Neural cell (in vitro differentiated cells): Measurements from ENCODE around the gene SYCE1L. TPM values are rescaled to one million over a fixed set of nuclear protein-coding genes. Genes with fewer than 3 reads are reported as not detected.

Experiments
- H2AFZ ChIP-seq: fragments of 200-600, 300-800 bp; sonication (generic), shearing (Covaris generic); 2 replicates; pipeline ENCODE4 v1.6.0; 2014; ENCODE audit warnings: low read depth, mild to moderate bottlenecking, antibody characterized with exemption, low read length, moderate library complexity
- H3F3A ChIP-seq: fragments of 200-600 bp; shearing (Covaris generic); 2 replicates; pipeline ENCODE4 v1.6.1; 2016; ENCODE audit warnings: mild to moderate bottlenecking, moderate library complexity, mixed read lengths, antibody characterized with exemption, low read length; ENCODE audit not compliant: insufficient read depth, poor library complexity, severe bottlenecking
- H3K27ac ChIP-seq: fragments of 200-600, 300-800 bp; sonication (generic), shearing (Covaris generic); 2 replicates; pipeline ENCODE4 v1.5.1; 2014; ENCODE audit warnings: mild to moderate bottlenecking, low read length, moderate library complexity
- H3K27me3 ChIP-seq: fragments of 300-800, 200-600 bp; sonication (generic), shearing (Covaris generic); 2 replicates; pipeline ENCODE4 v1.6.0; 2014; ENCODE audit warnings: mild to moderate bottlenecking, low read depth, low read length, moderate library complexity; ENCODE audit not compliant: insufficient read depth
- H3K36me3 ChIP-seq: fragments of 300-800, 200-600 bp; sonication (generic), shearing (Covaris generic); 2 replicates; pipeline ENCODE4 v1.5.1; 2014; ENCODE audit warnings: mild to moderate bottlenecking, antibody characterized with exemption, low read length, moderate library complexity; ENCODE audit not compliant: insufficient read depth
- H3K4me2 ChIP-seq: fragments of 300-800, 200-600 bp; sonication (generic), shearing (Covaris generic); 2 replicates; pipeline ENCODE4 v1.6.0; 2014; ENCODE audit warnings: mild to moderate bottlenecking, low read length
- H3K4me3 ChIP-seq: fragments of 300-800, 200-600 bp; sonication (generic), shearing (Covaris generic); 2 replicates; pipeline ENCODE4 v1.5.1; 2014; ENCODE audit warnings: mild to moderate bottlenecking, low read length, moderate library complexity
- H3K79me2 ChIP-seq: fragments of 200-600 bp; shearing (Covaris generic); replicated peaks from 2 replicates; pipeline ENCODE4 v1.6.0; 2014; ENCODE audit warnings: mild to moderate bottlenecking, low read length, moderate library complexity; ENCODE audit not compliant: insufficient read depth
- H3K9ac ChIP-seq: fragments of 300-800, 200-600 bp; sonication (generic), shearing (Covaris generic); 2 replicates; pipeline ENCODE4 v1.6.1; 2016; ENCODE audit warnings: mild to moderate bottlenecking, low read length, mixed read lengths
- H3K9me2 ChIP-seq: fragments of 200-600 bp; shearing (Covaris generic); 2 replicates; pipeline ENCODE4 v1.6.1; 2016; ENCODE audit warnings: mild to moderate bottlenecking, low read length, mixed read lengths; ENCODE audit not compliant: insufficient read depth
- H3K9me3 ChIP-seq: fragments of 200-600, 300-800 bp; sonication (generic), shearing (Covaris generic); 2 replicates; pipeline ENCODE4 v1.6.1; 2016; ENCODE audit warnings: mild to moderate bottlenecking, mixed run types, low read length, moderate library complexity, mixed read lengths
- H4K20me1 ChIP-seq: fragments of 200-600 bp; shearing (Covaris generic); 2 replicates; pipeline ENCODE4 v1.6.1; 2016; ENCODE audit warnings: mild to moderate bottlenecking, mixed run types; ENCODE audit not compliant: insufficient read depth
- EP300 ChIP-seq: fragments of 450-650 bp; conservative IDR thresholded peaks from 2 replicates; pipeline ENCODE4 v1.6.1; 2014; ENCODE audit warnings: antibody characterized with exemption, mild to moderate bottlenecking, moderate library complexity; ENCODE audit not compliant: poor library complexity, severe bottlenecking
- EZH2 ChIP-seq: fragments of 200-600, 300-800 bp; shearing (Covaris generic), sonication (generic); IDR thresholded peaks from 2 replicates; pipeline ENCODE4 v1.6.1; 2014; ENCODE audit warnings: antibody characterized with exemption, low read length, borderline replicate concordance, mild to moderate bottlenecking; ENCODE audit not compliant: insufficient read depth, poor library complexity, severe bottlenecking
- MXI1 ChIP-seq: fragments of 450-650 bp; conservative IDR thresholded peaks from 2 replicates; pipeline ENCODE4 v1.6.1; 2014; ENCODE audit warnings: antibody characterized with exemption, mild to moderate bottlenecking; ENCODE audit not compliant: poor library complexity, severe bottlenecking
- POLR2AphosphoS5 ChIP-seq: IDR thresholded peaks from 2 replicates; pipeline ENCODE4 v1.6.1; 2012
- RAD21 ChIP-seq: fragments of 450-650 bp; conservative IDR thresholded peaks from 2 replicates; pipeline ENCODE4 v1.6.1; 2014; ENCODE audit warnings: antibody characterized with exemption, mild to moderate bottlenecking, moderate library complexity
- SMC3 ChIP-seq: fragments of 450-650 bp; conservative IDR thresholded peaks from 2 replicates; pipeline ENCODE4 v1.6.1; 2014; ENCODE audit warnings: antibody characterized with exemption, mild to moderate bottlenecking, moderate library complexity; ENCODE audit not compliant: poor library complexity
- TAF1 ChIP-seq: IDR thresholded peaks from 2 replicates; pipeline ENCODE4 v1.6.1; 2012; ENCODE audit warnings: low read depth
- polyA plus RNA-seq: library from polyadenylated mRNA; depleted of rRNA; stranded (reverse); fragments of >200 nt; gene quantifications from 2 replicates; pipeline ENCODE4 v1.2.3, GENCODE V29; 2014
- TF ChIP-seq, protein P1 (sequence below): IDR thresholded peaks from 2 replicates; pipeline ENCODE4 v1.6.1; 2012; ENCODE audit warnings: borderline replicate concordance
- TF ChIP-seq, protein P2 (sequence below): fragments of 450-650 bp; IDR thresholded peaks from 2 replicates; pipeline ENCODE4 v1.5.1; 2014; ENCODE audit warnings: antibody characterized with exemption, mild to moderate bottlenecking, moderate library complexity; ENCODE audit not compliant: poor library complexity, severe bottlenecking

The SYCE1L gene
- polyA plus RNA-seq, 1 donor from 2014 or later = 1.7 TPM

DNA sequence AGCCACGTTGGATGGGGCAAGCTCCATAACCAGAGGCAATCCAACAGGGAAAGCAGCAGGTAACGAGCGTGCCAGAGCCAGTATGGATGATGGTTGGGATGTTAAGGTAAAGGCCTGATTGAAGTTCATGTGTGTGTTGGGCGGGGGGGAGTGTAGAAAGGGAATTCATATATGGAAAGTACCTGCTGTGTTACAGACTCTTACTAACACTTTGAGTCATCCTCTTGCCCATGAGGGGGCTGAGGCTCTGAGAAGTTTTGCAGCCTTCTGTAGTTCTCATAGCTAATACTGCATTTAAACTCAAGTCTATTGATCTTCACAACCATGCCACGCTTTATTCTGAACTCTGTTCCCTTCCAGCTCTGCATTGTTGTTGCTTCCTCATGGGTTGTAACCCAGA lies 28.5 kb downstream of the SYCE1L start:
- no peaks in the 10 kb centered on the region for H3F3A ChIP-seq

DNA sequence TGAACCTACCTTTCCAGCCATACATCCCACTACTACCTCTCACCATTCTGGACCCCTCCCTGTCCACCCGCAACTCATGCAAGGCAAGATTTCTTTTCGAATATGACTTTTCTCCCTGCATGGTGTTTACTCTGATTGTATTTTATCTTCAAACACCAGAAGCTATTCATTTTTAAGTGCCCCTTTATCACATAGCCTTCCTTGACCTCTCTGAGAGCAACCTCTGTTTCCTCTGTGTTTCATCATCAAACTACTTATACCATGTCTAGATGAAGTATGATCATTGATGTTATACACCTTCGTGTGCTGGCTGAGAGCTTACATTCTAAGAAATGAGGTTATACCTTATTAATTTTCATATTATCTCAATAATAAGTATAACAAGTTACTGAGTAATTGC lies 31.8 kb downstream of the SYCE1L start:
- Histone ChIP-seq H3K4me2 (no peak overlapping the region), H3F3A (no peaks in the 10 kb centered on the region), H4K20me1 (no peaks in the 10 kb centered on the region), H2AFZ (no peak overlapping the region), H3K9me3 (no peaks in the 10 kb centered on the region), H3K9me2 (no peaks in the 10 kb centered on the region), H3K27me3 (no peaks in the 10 kb centered on the region), H3K27ac (no peak overlapping the region), H3K4me3 (no peak overlapping the region), H3K79me2 (no peaks in the 10 kb centered on the region), H3K9ac (no peak overlapping the region), H3K36me3 (no peaks in the 10 kb centered on the region)
- TF ChIP-seq SMC3 (no peak), POLR2AphosphoS5 (no peak), RAD21 (no peak), TAF1 (no peak), EZH2 (no peak), EP300 (no peak), MXI1 (no peak)
- TF ChIP-seq, protein P1, sequence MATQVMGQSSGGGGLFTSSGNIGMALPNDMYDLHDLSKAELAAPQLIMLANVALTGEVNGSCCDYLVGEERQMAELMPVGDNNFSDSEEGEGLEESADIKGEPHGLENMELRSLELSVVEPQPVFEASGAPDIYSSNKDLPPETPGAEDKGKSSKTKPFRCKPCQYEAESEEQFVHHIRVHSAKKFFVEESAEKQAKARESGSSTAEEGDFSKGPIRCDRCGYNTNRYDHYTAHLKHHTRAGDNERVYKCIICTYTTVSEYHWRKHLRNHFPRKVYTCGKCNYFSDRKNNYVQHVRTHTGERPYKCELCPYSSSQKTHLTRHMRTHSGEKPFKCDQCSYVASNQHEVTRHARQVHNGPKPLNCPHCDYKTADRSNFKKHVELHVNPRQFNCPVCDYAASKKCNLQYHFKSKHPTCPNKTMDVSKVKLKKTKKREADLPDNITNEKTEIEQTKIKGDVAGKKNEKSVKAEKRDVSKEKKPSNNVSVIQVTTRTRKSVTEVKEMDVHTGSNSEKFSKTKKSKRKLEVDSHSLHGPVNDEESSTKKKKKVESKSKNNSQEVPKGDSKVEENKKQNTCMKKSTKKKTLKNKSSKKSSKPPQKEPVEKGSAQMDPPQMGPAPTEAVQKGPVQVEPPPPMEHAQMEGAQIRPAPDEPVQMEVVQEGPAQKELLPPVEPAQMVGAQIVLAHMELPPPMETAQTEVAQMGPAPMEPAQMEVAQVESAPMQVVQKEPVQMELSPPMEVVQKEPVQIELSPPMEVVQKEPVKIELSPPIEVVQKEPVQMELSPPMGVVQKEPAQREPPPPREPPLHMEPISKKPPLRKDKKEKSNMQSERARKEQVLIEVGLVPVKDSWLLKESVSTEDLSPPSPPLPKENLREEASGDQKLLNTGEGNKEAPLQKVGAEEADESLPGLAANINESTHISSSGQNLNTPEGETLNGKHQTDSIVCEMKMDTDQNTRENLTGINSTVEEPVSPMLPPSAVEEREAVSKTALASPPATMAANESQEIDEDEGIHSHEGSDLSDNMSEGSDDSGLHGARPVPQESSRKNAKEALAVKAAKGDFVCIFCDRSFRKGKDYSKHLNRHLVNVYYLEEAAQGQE = no peak
- TF ChIP-seq, protein P2, sequence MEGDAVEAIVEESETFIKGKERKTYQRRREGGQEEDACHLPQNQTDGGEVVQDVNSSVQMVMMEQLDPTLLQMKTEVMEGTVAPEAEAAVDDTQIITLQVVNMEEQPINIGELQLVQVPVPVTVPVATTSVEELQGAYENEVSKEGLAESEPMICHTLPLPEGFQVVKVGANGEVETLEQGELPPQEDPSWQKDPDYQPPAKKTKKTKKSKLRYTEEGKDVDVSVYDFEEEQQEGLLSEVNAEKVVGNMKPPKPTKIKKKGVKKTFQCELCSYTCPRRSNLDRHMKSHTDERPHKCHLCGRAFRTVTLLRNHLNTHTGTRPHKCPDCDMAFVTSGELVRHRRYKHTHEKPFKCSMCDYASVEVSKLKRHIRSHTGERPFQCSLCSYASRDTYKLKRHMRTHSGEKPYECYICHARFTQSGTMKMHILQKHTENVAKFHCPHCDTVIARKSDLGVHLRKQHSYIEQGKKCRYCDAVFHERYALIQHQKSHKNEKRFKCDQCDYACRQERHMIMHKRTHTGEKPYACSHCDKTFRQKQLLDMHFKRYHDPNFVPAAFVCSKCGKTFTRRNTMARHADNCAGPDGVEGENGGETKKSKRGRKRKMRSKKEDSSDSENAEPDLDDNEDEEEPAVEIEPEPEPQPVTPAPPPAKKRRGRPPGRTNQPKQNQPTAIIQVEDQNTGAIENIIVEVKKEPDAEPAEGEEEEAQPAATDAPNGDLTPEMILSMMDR = no peak

More for the DNA sequence above, 28.5 kb downstream of the SYCE1L start:
- H3K4me3 ChIP-seq = no peak overlapping the region
- no peak overlapping the region for H3K4me2 ChIP-seq
- no peaks in the 10 kb centered on the region for H3K79me2 ChIP-seq
- H2AFZ ChIP-seq = no peak overlapping the region
- H3K36me3 ChIP-seq = no peaks in the 10 kb centered on the region
- H3K9me2 ChIP-seq = no peaks in the 10 kb centered on the region
- H3K27ac ChIP-seq = no peak overlapping the region
- no peaks in the 10 kb centered on the region for H3K27me3 ChIP-seq
- TF ChIP-seq POLR2AphosphoS5 (no peak), SMC3 (no peak), EZH2 (no peak), MXI1 (no peak)
- TF ChIP-seq, protein P1 = no peak
- no peaks in the 10 kb centered on the region for H3K9me3 ChIP-seq
- no peak overlapping the region for H3K9ac ChIP-seq
- H4K20me1 ChIP-seq = no peaks in the 10 kb centered on the region
